ENCODE measurements around the gene ARG2.

- TF ChIP-seq CTCF (conservative IDR thresholded peaks at IDR 0.05) (no peak), ZFX (IDR thresholded peaks at IDR 0.05) (no peak)
These were observed 10.5 kb downstream of the ARG2 start for GRCh38 chr14:67630186-67630585.
